GM23248 (cell line): ENCODE data around the gene PLOD1. TPM values are rescaled to one million over a fixed set of nuclear protein-coding genes. Genes with fewer than 3 reads are reported as not detected.

Source experiments
- DNase-seq: peaks from one replicate; pipeline ENCODE4 v3.0.0-alpha.2; 2015
- H2AFZ ChIP-seq: fragments of 200-600 bp; sonication (generic); 2 replicates; pipeline ENCODE4 v1.6.1; 2016; ENCODE audit warnings: antibody characterized with exemption
- H3F3A ChIP-seq: fragments of 200-600 bp; sonication (generic); 2 replicates; pipeline ENCODE4 v1.6.1; 2016; ENCODE audit warnings: mild to moderate bottlenecking, antibody characterized with exemption, mixed run types; ENCODE audit not compliant: insufficient read depth
- H3K27ac ChIP-seq: fragments of 200-600 bp; sonication (generic); 2 replicates; pipeline ENCODE4 v1.5.1; 2016; ENCODE audit warnings: mild to moderate bottlenecking
- H3K27me3 ChIP-seq: fragments of 200-600 bp; sonication (generic); replicated peaks from 2 replicates; pipeline ENCODE4 v1.6.1; 2016; ENCODE audit warnings: mild to moderate bottlenecking; ENCODE audit not compliant: insufficient read depth
- H3K36me3 ChIP-seq: fragments of 200-600 bp; sonication (generic); 2 replicates; pipeline ENCODE4 v1.6.1; 2016; ENCODE audit warnings: low read depth, mild to moderate bottlenecking
- H3K4me1 ChIP-seq: fragments of 200-600 bp; sonication (generic); 2 replicates; pipeline ENCODE4 v1.6.1; 2016; ENCODE audit warnings: mild to moderate bottlenecking; ENCODE audit not compliant: insufficient read depth
- H3K4me2 ChIP-seq: fragments of 200-600 bp; sonication (generic); one replicate; pipeline ENCODE4 v1.6.1; 2016; ENCODE audit warnings: mild to moderate bottlenecking; ENCODE audit not compliant: unreplicated experiment
- H3K4me3 ChIP-seq: fragments of 200-600 bp; sonication (generic); 2 replicates; pipeline ENCODE4 v1.5.1; 2016; ENCODE audit warnings: mild to moderate bottlenecking
- H3K79me2 ChIP-seq: fragments of 200-600 bp; sonication (generic); 2 replicates; pipeline ENCODE4 v1.6.1; 2016; ENCODE audit warnings: mild to moderate bottlenecking; ENCODE audit not compliant: insufficient read depth
- H3K9ac ChIP-seq: fragments of 200-600 bp; sonication (generic); 2 replicates; pipeline ENCODE4 v1.6.1; 2016; ENCODE audit warnings: mild to moderate bottlenecking
- H3K9me2 ChIP-seq: fragments of 200-600 bp; sonication (generic); 2 replicates; pipeline ENCODE4 v1.6.1; 2016; ENCODE audit warnings: mixed run types, mild to moderate bottlenecking, moderate library complexity; ENCODE audit not compliant: insufficient read depth
- H3K9me3 ChIP-seq: fragments of 200-600 bp; sonication (generic); one replicate; pipeline ENCODE4 v1.6.1; 2017; ENCODE audit warnings: low read depth
- H4K20me1 ChIP-seq: fragments of 200-600 bp; sonication (generic); 2 replicates; pipeline ENCODE4 v1.6.0; 2016; ENCODE audit not compliant: insufficient read depth
- EZH2 ChIP-seq: fragments of 200-600 bp; sonication (generic); IDR thresholded peaks from 2 replicates; pipeline ENCODE4 v1.6.1; 2018; ENCODE audit warnings: antibody characterized with exemption, mild to moderate bottlenecking; ENCODE audit not compliant: insufficient read depth, poor library complexity, severe bottlenecking
- EZH2phosphoT487 ChIP-seq: fragments of 200-600 bp; sonication (generic); IDR thresholded peaks from 2 replicates; pipeline ENCODE4 v1.6.1; 2018; ENCODE audit warnings: antibody characterized with exemption, moderate library complexity, mild to moderate bottlenecking, low read depth; ENCODE audit not compliant: insufficient read depth
- WGBS, 2 experiments: methylation state at CpG; one replicate each; pipeline ENCODE4 v1.1.6; 2015 to 2017; ENCODE audit warnings: low lambda C conversion rate in 2 of 2, low coverage in 1 of 2; ENCODE audit errors: missing lambda C conversion rate in 2 of 2; 5-methylcytosine and 5-hydroxymethylcytosine counted together
- in situ Hi-C: fragments of 300-500 bp; cut with MboI; formaldehyde crosslinking; loops from 2 replicates; pipeline ENCODE4 v1.15.0; 2020
- polyA plus RNA-seq: library from polyadenylated mRNA; unstranded; fragments of >200 nt; fragmentation: Nextera tagmentation; extraction: Ambion mirVana; gene quantifications from 2 replicates; pipeline ENCODE4 v1.2.1, GENCODE V29; 2016
- total RNA-seq: library from RNA; depleted of rRNA; stranded (reverse); fragments of >200 nt; shearing (Covaris generic); gene quantifications from 2 replicates; pipeline ENCODE4 v1.2.3, GENCODE V29; 2014

PLOD1 gene
- total and polyA plus RNA-seq, 2 experiments from 2014 or later, result 443 to 633 TPM

- Histone ChIP-seq H3K4me2 (no peak overlapping the region), H3K79me2 (no peaks in the 10 kb centered on the region), H3K4me1 (peaks cover 6% of the 10 kb centered on the region), H3K27me3 (no peaks in the 10 kb centered on the region), H3K36me3 (peaks cover 21% of the 10 kb centered on the region; the same call in 1 of the 2 replicates), H3K9me2 (no peaks in the 10 kb centered on the region), H3K4me3 (no peak overlapping the region), H2AFZ (no peak overlapping the region), H3K9me3 (no peaks in the 10 kb centered on the region), H3F3A (peaks cover 6% of the 10 kb centered on the region; the same call in 1 of the 2 replicates), H3K27ac (no peak overlapping the region), H4K20me1 (no peaks in the 10 kb centered on the region), H3K9ac (no peak overlapping the region)
- TF ChIP-seq EZH2phosphoT487, result no peak
- no peak for TF ChIP-seq EZH2
- in situ Hi-C loops, result no loop called here
- DNase-seq, result no peak
- WGBS, 2 experiments, result 92 to 97% methylated on average over 6 of the region's 6 CpGs
Measured at GRCh38 chr1:11955221-11955620, 20.7 kb downstream of the PLOD1 start.

- DNase-seq, result no peak
- Histone ChIP-seq H3K4me3 (no peak overlapping the region), H3K4me2 (no peak overlapping the region), H3K9me2 (no peaks in the 10 kb centered on the region), H3K27ac (no peak overlapping the region), H3K27me3 (no peaks in the 10 kb centered on the region), H3K9me3 (no peaks in the 10 kb centered on the region), H3K9ac (no peak overlapping the region), H4K20me1 (no peaks in the 10 kb centered on the region), H3K79me2 (no peaks in the 10 kb centered on the region), H3K36me3 (peaks cover 21% of the 10 kb centered on the region; the same call in 1 of the 2 replicates), H3F3A (no peaks in the 10 kb centered on the region), H2AFZ (no peak overlapping the region), H3K4me1 (peaks cover 3% of the 10 kb centered on the region)
- TF ChIP-seq EZH2phosphoT487 (no peak), EZH2 (no peak)
- 97 to 99% methylated on average over 5 of the region's 5 CpGs for WGBS, 2 experiments
- in situ Hi-C loops, result no loop called here
Measured at GRCh38 chr1:11957398-11957797, 22.9 kb downstream of the PLOD1 start.

GRCh38 chr1:11957897-11958296 is 23.4 kb downstream of the PLOD1 start:
- H3K9ac ChIP-seq, result no peak overlapping the region
- H3K27ac ChIP-seq, result no peak overlapping the region
- no peaks in the 10 kb centered on the region for H3K4me1 ChIP-seq
- H3K4me2 ChIP-seq, result no peak overlapping the region
- no peaks in the 10 kb centered on the region for H3K9me3 ChIP-seq
- in situ Hi-C loops, result no loop called here
- 94% methylated on average over 12 of the region's 12 CpGs for WGBS, 2 experiments
- H3K27me3 ChIP-seq, result no peaks in the 10 kb centered on the region
- H3K79me2 ChIP-seq, result no peaks in the 10 kb centered on the region
- no peak overlapping the region for H3K4me3 ChIP-seq
- TF ChIP-seq EZH2 (no peak), EZH2phosphoT487 (no peak)
- H3K36me3 ChIP-seq, result peaks cover 21% of the 10 kb centered on the region; the same call in 1 of the 2 replicates
- H4K20me1 ChIP-seq, result no peaks in the 10 kb centered on the region
- H2AFZ ChIP-seq, result no peak overlapping the region
- DNase-seq, result no peak
- no peaks in the 10 kb centered on the region for H3F3A ChIP-seq
- no peaks in the 10 kb centered on the region for H3K9me2 ChIP-seq

GRCh38 chr1:11960276-11960675 is 25.8 kb downstream of the PLOD1 start:
- no peak overlapping the region for H3K4me2 ChIP-seq
- H3K9me3 ChIP-seq, result no peaks in the 10 kb centered on the region
- no peaks in the 10 kb centered on the region for H3K27me3 ChIP-seq
- peaks cover 25% of the 10 kb centered on the region; the same call in 1 of the 2 replicates for H3K36me3 ChIP-seq
- H3K9ac ChIP-seq, result no peak overlapping the region
- H3F3A ChIP-seq, result no peaks in the 10 kb centered on the region
- in situ Hi-C loops, result no loop called here
- 98 to 99% methylated on average over 4 to 5 of the region's 5 CpGs for WGBS, 2 experiments
- H3K4me3 ChIP-seq, result no peak overlapping the region
- no peaks in the 10 kb centered on the region for H3K4me1 ChIP-seq
- H3K79me2 ChIP-seq, result no peaks in the 10 kb centered on the region
- H3K27ac ChIP-seq, result no peak overlapping the region
- H3K9me2 ChIP-seq, result no peaks in the 10 kb centered on the region
- DNase-seq, result no peak
- TF ChIP-seq EZH2phosphoT487 (no peak), EZH2 (no peak)
- H2AFZ ChIP-seq, result no peak overlapping the region
- no peaks in the 10 kb centered on the region for H4K20me1 ChIP-seq

GRCh38 chr1:11960715-11961114 is 26.2 kb downstream of the PLOD1 start:
- Histone ChIP-seq H3K9ac (no peak overlapping the region), H3K79me2 (no peaks in the 10 kb centered on the region), H3K4me2 (no peak overlapping the region), H3K9me2 (no peaks in the 10 kb centered on the region), H4K20me1 (no peaks in the 10 kb centered on the region), H3F3A (no peaks in the 10 kb centered on the region), H3K36me3 (peaks cover 27% of the 10 kb centered on the region; the same call in 1 of the 2 replicates), H3K4me3 (no peak overlapping the region), H3K27me3 (no peaks in the 10 kb centered on the region), H3K9me3 (no peaks in the 10 kb centered on the region), H3K4me1 (no peaks in the 10 kb centered on the region), H3K27ac (no peak overlapping the region), H2AFZ (no peak overlapping the region)
- no peak for DNase-seq
- 85 to 94% methylated on average over 6 of the region's 6 CpGs for WGBS, 2 experiments
- TF ChIP-seq EZH2 (no peak), EZH2phosphoT487 (no peak)
- in situ Hi-C loops, result no loop called here
